ENCODE data around the gene UGT1A6.

UGT1A6 gene

DNA sequence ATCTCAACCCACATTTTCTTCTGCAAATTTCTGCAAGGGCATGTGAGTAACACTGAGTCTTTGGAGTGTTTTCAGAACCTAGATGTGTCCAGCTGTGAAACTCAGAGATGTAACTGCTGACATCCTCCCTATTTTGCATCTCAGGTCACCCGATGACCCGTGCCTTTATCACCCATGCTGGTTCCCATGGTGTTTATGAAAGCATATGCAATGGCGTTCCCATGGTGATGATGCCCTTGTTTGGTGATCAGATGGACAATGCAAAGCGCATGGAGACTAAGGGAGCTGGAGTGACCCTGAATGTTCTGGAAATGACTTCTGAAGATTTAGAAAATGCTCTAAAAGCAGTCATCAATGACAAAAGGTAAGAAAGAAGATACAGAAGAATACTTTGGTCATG, 75.4 kb downstream of the UGT1A6 start:
- TF ChIP-seq, protein P1, sequence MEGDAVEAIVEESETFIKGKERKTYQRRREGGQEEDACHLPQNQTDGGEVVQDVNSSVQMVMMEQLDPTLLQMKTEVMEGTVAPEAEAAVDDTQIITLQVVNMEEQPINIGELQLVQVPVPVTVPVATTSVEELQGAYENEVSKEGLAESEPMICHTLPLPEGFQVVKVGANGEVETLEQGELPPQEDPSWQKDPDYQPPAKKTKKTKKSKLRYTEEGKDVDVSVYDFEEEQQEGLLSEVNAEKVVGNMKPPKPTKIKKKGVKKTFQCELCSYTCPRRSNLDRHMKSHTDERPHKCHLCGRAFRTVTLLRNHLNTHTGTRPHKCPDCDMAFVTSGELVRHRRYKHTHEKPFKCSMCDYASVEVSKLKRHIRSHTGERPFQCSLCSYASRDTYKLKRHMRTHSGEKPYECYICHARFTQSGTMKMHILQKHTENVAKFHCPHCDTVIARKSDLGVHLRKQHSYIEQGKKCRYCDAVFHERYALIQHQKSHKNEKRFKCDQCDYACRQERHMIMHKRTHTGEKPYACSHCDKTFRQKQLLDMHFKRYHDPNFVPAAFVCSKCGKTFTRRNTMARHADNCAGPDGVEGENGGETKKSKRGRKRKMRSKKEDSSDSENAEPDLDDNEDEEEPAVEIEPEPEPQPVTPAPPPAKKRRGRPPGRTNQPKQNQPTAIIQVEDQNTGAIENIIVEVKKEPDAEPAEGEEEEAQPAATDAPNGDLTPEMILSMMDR (IDR thresholded peaks at IDR 0.05; ENCODE audit: insufficient read depth, low read depth, low read length, missing control alignments): no peak
- no peak for DNase-seq (ENCODE audit: low read depth)
- H3K4me3 ChIP-seq (ENCODE audit: low read depth, low read length): no peak overlapping the region

- TF ChIP-seq, protein P1 (IDR thresholded peaks at IDR 0.05; ENCODE audit: insufficient read depth, low read depth, low read length, missing control alignments): no peak
- no peak for DNase-seq (ENCODE audit: low read depth)
- no peak overlapping the region for H3K4me3 ChIP-seq (ENCODE audit: low read depth, low read length)
Observed at GRCh38 chr2:233769260-233769659, 76.6 kb downstream of the UGT1A6 start.

GRCh38 chr2:233772153-233772552, 79.5 kb downstream of the UGT1A6 start:
- TF ChIP-seq, protein P1 (IDR thresholded peaks at IDR 0.05; ENCODE audit: insufficient read depth, low read depth, low read length, missing control alignments): no peak
- no peak for DNase-seq (ENCODE audit: low read depth)
- H3K4me3 ChIP-seq (ENCODE audit: low read depth, low read length): no peak overlapping the region

DNA sequence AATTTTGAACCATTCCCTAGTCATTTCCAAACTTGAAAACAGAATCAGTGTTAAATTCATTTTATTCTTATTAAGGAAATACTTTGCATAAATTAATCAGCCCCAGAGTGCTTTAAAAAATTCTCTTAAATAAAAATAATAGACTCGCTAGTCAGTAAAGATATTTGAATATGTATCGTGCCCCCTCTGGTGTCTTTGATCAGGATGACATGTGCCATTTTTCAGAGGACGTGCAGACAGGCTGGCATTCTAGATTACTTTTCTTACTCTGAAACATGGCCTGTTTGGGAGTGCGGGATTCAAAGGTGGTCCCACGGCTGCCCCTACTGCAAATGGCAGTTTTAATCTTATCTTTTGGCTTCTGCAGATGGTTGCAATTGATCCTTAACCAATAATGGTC, 79.9 kb downstream of the UGT1A6 start:
- DNase-seq (ENCODE audit: low read depth): no peak
- TF ChIP-seq, protein P1 (IDR thresholded peaks at IDR 0.05; ENCODE audit: insufficient read depth, low read depth, low read length, missing control alignments): no peak
- no peak overlapping the region for H3K4me3 ChIP-seq (ENCODE audit: low read depth, low read length)

- TF ChIP-seq, protein P1 (IDR thresholded peaks at IDR 0.05; ENCODE audit: insufficient read depth, low read depth, low read length, missing control alignments): no peak
Observed at GRCh38 chr2:233773854-233774253, 81.2 kb downstream of the UGT1A6 start.

GRCh38 chr2:233775414-233775813, 82.7 kb downstream of the UGT1A6 start:
- TF ChIP-seq, protein P1 (IDR thresholded peaks at IDR 0.05; ENCODE audit: insufficient read depth, low read depth, low read length, missing control alignments): no peak
- no peak for DNase-seq (ENCODE audit: low read depth)
- H3K4me3 ChIP-seq (ENCODE audit: low read depth, low read length): no peak overlapping the region

More at GRCh38 chr2:233773854-233774253, 81.2 kb downstream of the UGT1A6 start:
- no peak overlapping the region for H3K4me3 ChIP-seq (ENCODE audit: low read depth, low read length)
- DNase-seq (ENCODE audit: low read depth): no peak

GRCh38 chr2:233778030-233778429, 85.3 kb downstream of the UGT1A6 start, which contains the start of gene MROH2A:
MROH2A (plus strand) TSS chr2:233778330; CDS start chr2:233779359, 1,029 bp downstream.
- DNase-seq (ENCODE audit: low read depth): no peak
- TF ChIP-seq, protein P1 (IDR thresholded peaks at IDR 0.05; ENCODE audit: insufficient read depth, low read depth, low read length, missing control alignments): no peak
- no peak within 1 kb of the TSS for H3K4me3 ChIP-seq (ENCODE audit: low read depth, low read length)
